Memory B cell (primary cell): Measurements from ENCODE around the gene SRL.
A peak's percentile ranks its signal among the peaks of the same experiment; 100 is the strongest.
"Not testable (repeated sequence)": the region's sequence is repeated elsewhere in the genome, so short reads cannot be mapped to it uniquely, and the experiment has no call there.

Source experiments
- ATAC-seq: fragments of 150-1000 bp; cut with Tn5 transposase; 2 replicates; pipeline ENCODE4 v1.10.0; 2021; ENCODE audit warnings: low read depth, mild to moderate bottlenecking, moderate library complexity
- DNase-seq, 2 donors: peaks; one replicate each; pipeline ENCODE4 v3.0.0; 2022; ENCODE audit warnings: low spot score in 2 of 2
- H3K27ac Mint-ChIP-seq: one replicate; pipeline ENCODE4 v1.8.0; 2022; ENCODE audit warnings: mild to moderate bottlenecking, moderate library complexity, mixed read lengths
- H3K27me3 Mint-ChIP-seq: one replicate; pipeline ENCODE4 v1.8.0; 2022; ENCODE audit warnings: mixed read lengths
- H3K36me3 Mint-ChIP-seq: one replicate; pipeline ENCODE4 v1.8.0; 2022; ENCODE audit warnings: mild to moderate bottlenecking, mixed read lengths
- H3K4me1 Mint-ChIP-seq: one replicate; pipeline ENCODE4 v1.8.0; 2022; ENCODE audit warnings: mixed read lengths
- H3K4me3 Mint-ChIP-seq: one replicate; pipeline ENCODE4 v1.8.0; 2022; ENCODE audit warnings: mild to moderate bottlenecking, moderate library complexity, mixed read lengths
- H3K9me3 Mint-ChIP-seq: one replicate; pipeline ENCODE4 v1.8.0; 2022; ENCODE audit warnings: mixed read lengths

The SRL gene

DNA sequence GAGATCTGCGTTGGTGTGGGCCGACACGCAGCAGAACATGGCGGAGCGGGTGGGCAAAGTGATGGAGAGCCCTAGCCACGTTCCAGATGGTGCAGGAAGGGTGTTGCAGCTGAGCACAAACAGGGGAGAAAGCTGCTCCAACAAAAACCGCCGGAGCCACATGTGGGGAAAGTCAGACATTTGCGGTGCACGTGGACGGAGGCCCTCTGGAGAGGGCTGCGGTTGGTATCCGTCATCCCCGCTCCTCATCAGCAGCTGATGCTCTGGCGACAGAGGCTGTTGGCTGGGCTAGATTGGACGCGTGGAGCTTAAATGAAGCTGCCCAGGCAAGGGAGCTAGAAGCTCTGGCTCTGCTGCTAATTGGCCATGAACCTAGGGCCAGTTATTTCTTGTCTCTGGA, 82.2 kb downstream of the SRL start:
- Mint-ChIP-seq H3K27ac (no peak overlapping the region), H3K4me3 (no peak overlapping the region), H3K4me1 (peaks cover 4% of the 10 kb centered on the region)

DNA sequence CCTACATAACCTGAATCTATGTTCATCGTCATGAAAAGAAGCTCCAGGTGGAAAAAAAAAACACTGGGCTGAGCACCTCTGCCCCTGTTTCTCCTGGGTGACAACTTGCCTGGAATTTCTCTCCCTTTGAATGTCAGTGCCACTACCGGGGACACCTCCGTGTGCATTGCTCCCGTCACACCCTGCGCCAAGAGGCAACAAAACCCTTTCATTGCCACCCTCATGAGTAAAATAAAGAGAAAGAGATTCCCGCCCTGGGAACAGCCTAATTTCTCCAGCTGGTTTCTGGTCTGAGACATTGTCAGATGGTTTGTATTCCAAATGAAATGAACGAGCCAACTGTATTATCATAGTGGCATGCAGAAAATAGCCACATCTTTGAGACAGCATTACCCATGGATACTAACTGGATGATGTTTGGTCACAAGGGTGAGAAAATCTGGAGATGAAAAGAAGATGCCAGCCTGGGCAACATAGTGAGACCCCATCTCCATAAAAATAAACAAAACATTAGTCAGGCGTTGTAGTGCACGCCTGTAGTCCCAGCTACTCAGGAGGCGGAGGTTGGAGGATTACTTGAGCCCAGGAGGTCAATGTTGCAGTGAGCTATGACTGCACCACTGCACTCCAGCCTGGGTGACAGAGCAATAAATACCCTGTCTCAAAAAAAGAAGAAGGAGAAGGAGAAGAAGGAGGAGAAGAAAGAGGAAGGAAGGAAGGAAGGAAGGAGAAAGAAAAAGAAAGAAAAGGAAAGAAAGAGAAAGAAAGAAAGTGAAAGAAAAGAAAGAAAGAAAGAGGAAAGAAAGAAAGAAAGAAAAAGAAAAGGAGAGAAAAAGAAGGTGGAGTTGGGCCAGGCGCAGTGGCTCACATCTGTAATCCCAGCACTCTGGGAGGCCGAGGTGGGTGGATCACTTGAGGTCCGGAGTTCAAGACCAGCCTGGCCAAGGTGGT, 83.5 kb downstream of the SRL start:
- DNase-seq (no peak), ATAC-seq (no peak)
- Mint-ChIP-seq H3K27ac (no peak overlapping the region), H3K4me1 (peaks cover 4% of the 10 kb centered on the region), H3K36me3 (no peaks in the 10 kb centered on the region), H3K27me3 (peaks cover 6% of the 10 kb centered on the region), H3K4me3 (no peak overlapping the region), H3K9me3 (peaks cover 1% of the 10 kb centered on the region)

More for the DNA sequence above, 82.2 kb downstream of the SRL start:
- no peaks in the 10 kb centered on the region for H3K36me3 Mint-ChIP-seq
- peaks cover 1% of the 10 kb centered on the region for H3K9me3 Mint-ChIP-seq
- ATAC-seq (no peak), DNase-seq (no peak)
- H3K27me3 Mint-ChIP-seq = peaks cover 5% of the 10 kb centered on the region

DNA sequence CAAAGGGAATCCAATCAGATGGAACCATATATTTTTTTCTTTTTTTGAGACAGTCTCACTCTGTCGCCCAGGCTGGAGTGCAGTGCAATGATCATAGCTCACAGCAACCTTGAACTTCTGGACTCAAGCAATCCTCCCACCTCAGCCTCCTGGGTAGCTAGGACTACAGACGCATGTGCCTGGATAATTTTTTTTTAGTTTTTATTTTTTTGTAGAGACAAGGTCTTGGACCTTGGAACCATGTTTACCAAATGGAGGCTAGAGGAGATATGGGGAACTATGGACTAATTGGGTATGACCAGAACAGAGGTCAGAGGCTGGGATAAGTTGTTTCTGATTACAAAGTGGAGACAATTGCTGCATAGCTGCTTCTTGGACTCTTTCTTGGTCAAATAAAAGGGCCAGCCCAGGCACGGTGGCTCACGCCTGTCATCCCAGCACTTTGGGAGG, 84.5 kb downstream of the SRL start:
- ATAC-seq = no peak
- no peak for DNase-seq
- Mint-ChIP-seq H3K36me3 (no peaks in the 10 kb centered on the region), H3K4me1 (peaks cover 4% of the 10 kb centered on the region), H3K27me3 (peaks cover 6% of the 10 kb centered on the region), H3K9me3 (peaks cover 1% of the 10 kb centered on the region), H3K4me3 (no peak overlapping the region), H3K27ac (no peak overlapping the region)

DNA sequence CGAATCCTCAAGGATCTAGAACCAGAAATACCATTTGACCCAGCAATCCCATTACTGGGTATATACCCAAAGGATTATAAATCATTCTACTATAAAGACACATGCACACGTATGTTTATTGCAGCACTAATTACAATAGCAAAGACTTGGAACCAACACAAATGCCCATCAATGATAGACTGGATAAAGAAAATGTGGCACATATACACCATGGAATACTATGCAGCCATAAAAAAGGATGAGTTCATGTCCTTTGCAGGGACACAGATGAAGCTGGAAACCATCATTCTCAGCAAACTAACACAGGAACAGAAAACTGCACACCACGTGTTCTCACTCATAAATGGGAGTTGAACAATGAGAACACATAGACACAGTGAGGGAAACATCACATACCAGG, 85.4 kb downstream of the SRL start:
- not testable (repeated sequence) for H3K9me3 Mint-ChIP-seq

DNA sequence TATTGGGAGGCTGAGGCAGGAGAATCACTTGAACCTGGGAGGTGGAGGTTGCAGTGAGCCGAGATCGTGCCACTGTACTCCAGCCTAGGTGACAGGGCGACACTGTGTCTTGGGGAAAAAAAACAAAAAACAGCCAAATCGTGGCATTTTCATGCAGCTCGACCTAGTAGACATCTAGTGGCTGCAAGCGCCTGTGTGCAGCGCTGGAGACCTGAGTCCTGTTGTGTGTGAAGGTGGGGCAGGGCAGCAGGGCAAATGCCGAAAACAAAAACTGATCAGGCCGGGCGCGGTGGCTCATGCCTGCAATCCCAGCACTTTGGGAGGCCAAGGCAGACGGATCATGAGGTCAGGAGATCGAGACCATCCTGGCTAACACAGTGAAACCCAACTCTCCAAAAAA, 88.5 kb downstream of the SRL start:
- H3K27ac Mint-ChIP-seq, H3K9me3 Mint-ChIP-seq, DNase-seq, ATAC-seq, H3K4me1 Mint-ChIP-seq, H3K27me3 Mint-ChIP-seq, H3K36me3 Mint-ChIP-seq, H3K4me3 Mint-ChIP-seq: not testable (repeated sequence)

More for the DNA sequence above, 85.4 kb downstream of the SRL start:
- not testable (repeated sequence) for H3K27ac Mint-ChIP-seq, H3K36me3 Mint-ChIP-seq, H3K4me3 Mint-ChIP-seq, DNase-seq, H3K4me1 Mint-ChIP-seq, ATAC-seq, H3K27me3 Mint-ChIP-seq

DNA sequence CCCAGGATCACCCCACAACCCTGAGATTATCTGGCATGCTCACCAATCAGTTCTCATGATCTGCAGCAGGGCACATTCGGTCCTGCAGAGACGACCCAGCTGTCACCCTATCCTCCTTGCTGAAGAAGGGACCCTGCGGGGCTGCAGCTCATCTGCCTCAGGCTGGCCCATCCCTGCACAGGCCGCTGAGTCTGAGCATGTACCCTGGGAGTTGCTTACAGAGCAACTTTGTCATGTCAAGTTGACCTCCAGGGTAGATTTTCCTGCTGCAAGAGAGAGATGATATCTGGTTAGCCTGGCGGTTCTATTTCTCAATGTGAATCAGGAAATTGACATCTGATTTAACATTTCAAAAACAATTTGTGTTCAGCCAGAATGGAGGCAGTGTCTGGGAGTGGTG, 89.6 kb downstream of the SRL start:
- no peak for DNase-seq
- Mint-ChIP-seq H3K9me3 (peaks cover 1% of the 10 kb centered on the region), H3K4me3 (no peak overlapping the region), H3K27ac (no peak overlapping the region), H3K27me3 (peaks cover 4% of the 10 kb centered on the region), H3K36me3 (no peaks in the 10 kb centered on the region), H3K4me1 (no peaks in the 10 kb centered on the region)
- ATAC-seq = no peak

DNA sequence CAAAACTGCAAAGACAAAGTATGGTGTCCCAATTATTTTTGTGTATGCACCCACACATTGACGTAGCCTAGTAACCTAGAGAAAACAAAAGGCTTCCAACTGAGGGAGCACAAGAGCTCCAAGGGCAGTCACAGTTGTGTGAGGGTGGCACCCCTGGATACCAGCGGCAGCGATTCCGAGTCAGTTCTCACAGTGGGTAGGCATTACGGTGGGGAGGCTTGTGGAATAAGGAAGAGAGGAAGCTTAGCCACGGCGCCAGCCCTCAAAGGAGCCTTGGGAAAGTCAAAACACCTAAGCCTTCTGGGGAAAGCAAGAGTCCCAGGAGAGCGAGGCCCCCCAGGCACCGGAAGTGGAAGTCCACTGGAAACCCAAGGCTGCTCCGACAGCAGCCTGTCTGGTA, 94.6 kb downstream of the SRL start:
- DNase-seq = no peak
- Mint-ChIP-seq H3K27me3 (peaks cover 4% of the 10 kb centered on the region), H3K9me3 (no peaks in the 10 kb centered on the region), H3K4me1 (peaks cover 3% of the 10 kb centered on the region), H3K27ac (no peak overlapping the region), H3K36me3 (no peaks in the 10 kb centered on the region), H3K4me3 (no peak overlapping the region)
- no peak for ATAC-seq

DNA sequence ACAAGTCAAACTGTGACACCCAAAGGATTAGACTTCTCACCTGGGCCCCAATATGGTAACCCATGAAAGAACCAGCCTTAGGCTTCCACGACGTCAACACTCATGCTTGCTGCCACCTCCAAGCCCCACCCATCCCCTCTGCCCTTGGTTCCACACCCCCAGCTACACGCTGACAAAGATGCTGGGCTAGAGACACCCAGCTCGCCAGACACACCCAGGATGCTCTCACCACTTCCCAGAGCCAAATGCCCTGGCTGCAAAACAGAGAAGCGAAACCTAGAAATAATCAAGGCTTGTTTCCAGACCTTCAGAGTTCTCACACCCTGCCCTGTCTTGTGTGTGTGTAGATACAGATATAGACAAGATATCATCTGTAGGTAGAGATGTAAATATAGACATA, 99.6 kb downstream of the SRL start:
- no peak overlapping the region for H3K4me3 Mint-ChIP-seq
- H3K36me3 Mint-ChIP-seq = no peaks in the 10 kb centered on the region
- peaks cover 4% of the 10 kb centered on the region for H3K27me3 Mint-ChIP-seq
- H3K9me3 Mint-ChIP-seq = peaks cover 2% of the 10 kb centered on the region
- ATAC-seq = peak; percentile 98
- peaks cover 9% of the 10 kb centered on the region for H3K4me1 Mint-ChIP-seq
- H3K27ac Mint-ChIP-seq = no peak overlapping the region
- DNase-seq = peak; percentile 37 to 46

DNA sequence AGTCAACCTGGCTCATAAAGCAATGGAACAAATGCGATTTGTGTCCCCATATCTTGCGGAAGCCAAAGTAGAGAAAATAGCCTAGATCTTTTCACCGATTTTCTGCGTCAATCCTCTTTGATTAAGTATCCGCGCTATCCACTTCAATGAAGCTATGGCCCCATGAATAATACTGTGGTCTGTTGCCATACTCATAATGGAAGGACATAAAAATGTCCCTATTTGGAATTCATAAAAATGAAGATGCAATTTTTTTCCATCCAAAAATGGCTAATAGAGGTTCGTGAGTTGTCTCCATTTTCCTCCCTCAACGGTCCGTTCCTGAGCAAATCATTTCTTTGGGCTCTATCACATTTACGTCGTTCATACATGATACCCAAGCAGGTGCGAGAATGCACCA, 100.3 kb downstream of the SRL start:
- Mint-ChIP-seq H3K4me1 (peaks cover 9% of the 10 kb centered on the region), H3K4me3 (no peak overlapping the region), H3K36me3 (no peaks in the 10 kb centered on the region), H3K27ac (no peak overlapping the region), H3K9me3 (peaks cover 2% of the 10 kb centered on the region), H3K27me3 (no peaks in the 10 kb centered on the region)
- ATAC-seq = no peak
- no peak for DNase-seq

DNA sequence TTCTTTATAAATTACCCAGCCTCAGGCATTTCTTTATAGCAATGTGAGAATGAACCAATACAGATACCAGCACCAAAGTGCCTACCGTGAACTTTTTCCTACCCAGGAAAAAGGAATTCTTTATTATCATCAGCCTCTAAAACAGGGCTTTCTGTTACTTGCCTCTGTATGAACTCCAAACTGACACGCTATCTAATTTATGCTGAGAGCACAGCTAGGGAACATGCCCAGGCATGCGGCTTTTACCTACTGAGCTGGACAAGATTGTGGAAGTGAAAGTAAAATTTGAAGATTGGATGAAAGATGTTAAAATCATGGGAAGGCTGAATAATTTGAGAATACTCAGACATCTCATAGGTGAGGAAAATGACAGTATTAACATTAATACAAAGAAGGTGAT, 101.2 kb downstream of the SRL start:
- no peak overlapping the region for H3K4me3 Mint-ChIP-seq

DNA sequence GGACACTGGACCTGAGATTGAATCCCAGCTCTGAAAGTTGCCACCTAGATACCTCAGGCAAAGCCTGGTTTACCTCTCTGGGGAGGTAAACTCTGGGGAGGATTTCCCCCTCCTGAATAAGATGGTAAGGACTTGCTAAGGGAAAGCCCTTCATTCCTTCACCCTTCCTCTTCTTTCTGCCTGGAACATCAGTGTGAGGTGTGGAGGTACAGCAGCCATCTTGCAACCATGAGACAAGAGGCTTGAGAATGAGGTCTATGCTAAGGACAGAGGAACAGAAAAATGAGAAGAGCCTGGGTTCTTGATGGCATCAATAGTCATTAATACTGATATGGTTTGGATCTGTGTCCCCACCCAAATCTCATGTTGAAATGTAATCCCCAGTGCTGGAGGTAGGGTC, 101.9 kb downstream of the SRL start:
- Mint-ChIP-seq H3K4me3 (no peak overlapping the region), H3K27me3 (peaks cover 6% of the 10 kb centered on the region), H3K36me3 (no peaks in the 10 kb centered on the region), H3K27ac (no peak overlapping the region), H3K9me3 (peaks cover 2% of the 10 kb centered on the region), H3K4me1 (peaks cover 9% of the 10 kb centered on the region)
- DNase-seq = no peak
- ATAC-seq = no peak

More for the DNA sequence above, 101.2 kb downstream of the SRL start:
- peaks cover 3% of the 10 kb centered on the region for H3K27me3 Mint-ChIP-seq
- peaks cover 2% of the 10 kb centered on the region for H3K9me3 Mint-ChIP-seq
- H3K36me3 Mint-ChIP-seq = no peaks in the 10 kb centered on the region
- H3K27ac Mint-ChIP-seq = no peak overlapping the region
- ATAC-seq = no peak
- no peak for DNase-seq
- peaks cover 9% of the 10 kb centered on the region for H3K4me1 Mint-ChIP-seq
